ENCODE data around the gene SLC43A1.

DNA sequence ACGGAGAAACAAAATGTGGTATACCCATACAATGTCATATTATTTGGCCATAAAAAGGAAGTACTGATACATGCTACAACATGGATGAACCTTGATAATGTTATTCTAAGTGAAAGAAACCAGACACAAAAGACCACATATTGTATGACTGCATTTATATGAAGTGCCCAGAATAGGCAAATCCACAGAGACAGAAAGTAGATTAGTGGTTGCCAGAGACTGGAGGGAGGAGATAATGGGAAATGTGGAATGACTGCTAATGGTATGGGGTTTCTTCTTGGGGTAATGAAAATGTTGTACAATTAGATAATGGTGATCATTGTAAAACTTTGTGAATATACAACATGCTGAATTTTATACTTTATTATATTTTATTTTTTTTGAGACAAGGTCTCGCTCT is 5.6 kb upstream of the SLC43A1 start:
- TF ChIP-seq, protein P1, sequence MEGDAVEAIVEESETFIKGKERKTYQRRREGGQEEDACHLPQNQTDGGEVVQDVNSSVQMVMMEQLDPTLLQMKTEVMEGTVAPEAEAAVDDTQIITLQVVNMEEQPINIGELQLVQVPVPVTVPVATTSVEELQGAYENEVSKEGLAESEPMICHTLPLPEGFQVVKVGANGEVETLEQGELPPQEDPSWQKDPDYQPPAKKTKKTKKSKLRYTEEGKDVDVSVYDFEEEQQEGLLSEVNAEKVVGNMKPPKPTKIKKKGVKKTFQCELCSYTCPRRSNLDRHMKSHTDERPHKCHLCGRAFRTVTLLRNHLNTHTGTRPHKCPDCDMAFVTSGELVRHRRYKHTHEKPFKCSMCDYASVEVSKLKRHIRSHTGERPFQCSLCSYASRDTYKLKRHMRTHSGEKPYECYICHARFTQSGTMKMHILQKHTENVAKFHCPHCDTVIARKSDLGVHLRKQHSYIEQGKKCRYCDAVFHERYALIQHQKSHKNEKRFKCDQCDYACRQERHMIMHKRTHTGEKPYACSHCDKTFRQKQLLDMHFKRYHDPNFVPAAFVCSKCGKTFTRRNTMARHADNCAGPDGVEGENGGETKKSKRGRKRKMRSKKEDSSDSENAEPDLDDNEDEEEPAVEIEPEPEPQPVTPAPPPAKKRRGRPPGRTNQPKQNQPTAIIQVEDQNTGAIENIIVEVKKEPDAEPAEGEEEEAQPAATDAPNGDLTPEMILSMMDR (conservative IDR thresholded peaks at IDR 0.05) = no peak
- TF ChIP-seq ZFX (IDR thresholded peaks at IDR 0.05) = no peak

All from C4-2B (cell line).